ENCODE results near the gene NOL11.

Gene NOL11

DNA sequence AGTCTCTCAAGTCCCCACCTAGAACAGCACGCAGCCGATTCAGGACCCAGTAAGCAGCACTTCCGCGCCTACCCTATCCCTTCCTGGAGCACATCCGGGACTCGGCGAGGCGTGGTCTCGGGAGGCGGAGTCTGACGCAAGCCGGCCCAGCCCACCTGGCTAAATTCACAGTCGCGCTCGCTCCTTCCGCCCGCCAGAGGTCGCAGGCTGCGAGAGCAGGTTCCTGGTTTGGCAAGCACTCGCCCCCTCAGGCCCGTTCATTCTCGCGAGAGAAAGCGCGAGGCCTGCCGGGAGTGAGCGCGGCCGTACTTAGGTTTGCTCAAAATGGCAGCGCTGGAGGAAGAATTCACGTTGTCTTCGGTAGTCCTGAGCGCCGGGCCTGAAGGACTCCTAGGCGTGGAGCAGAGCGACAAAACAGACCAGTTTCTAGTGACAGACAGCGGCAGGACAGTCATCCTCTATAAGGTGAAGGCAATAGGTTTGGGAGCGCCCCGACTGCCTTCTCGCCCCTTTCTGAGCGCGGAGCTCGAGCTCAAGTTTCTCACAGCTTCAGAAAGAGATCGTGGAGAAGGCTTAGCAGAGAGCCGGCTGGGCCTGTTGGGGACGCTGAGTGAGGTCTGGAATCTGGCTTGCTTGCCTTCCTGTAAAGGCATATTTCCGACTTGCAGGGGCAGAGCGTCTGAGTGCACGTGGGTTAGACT is at the start of gene NOL11:
Gene NOL11 (plus strand): TSS at position 313 of the 701 bp plus-strand sequence. CDS start 12 bp downstream, at position 325.
- TF ChIP-seq, protein P1, sequence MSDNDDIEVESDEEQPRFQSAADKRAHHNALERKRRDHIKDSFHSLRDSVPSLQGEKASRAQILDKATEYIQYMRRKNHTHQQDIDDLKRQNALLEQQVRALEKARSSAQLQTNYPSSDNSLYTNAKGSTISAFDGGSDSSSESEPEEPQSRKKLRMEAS (IDR thresholded peaks at IDR 0.05), result peak; percentile 81
- TF ChIP-seq RAD21 (IDR thresholded peaks at IDR 0.05; ENCODE audit: low read depth) (peak; percentile 46; the same call in 1 of the 2 replicates), NFIC (IDR thresholded peaks at IDR 0.05) (peak; percentile 67; the same call in 1 of the 2 replicates), CREB1 (IDR thresholded peaks at IDR 0.05; ENCODE audit: low read depth) (0 out of 2 replicates have a peak, but pooled peaks have one; percentile 30), TAF1 (IDR thresholded peaks at IDR 0.05; ENCODE audit: low read depth) (peak; percentile 98), EP300 (IDR thresholded peaks at IDR 0.05; ENCODE audit: borderline replicate concordance) (no peak; the same call in 1 of the 2 replicates), TEAD4 (IDR thresholded peaks at IDR 0.05) (peak; percentile 49; the same call in 1 of the 2 replicates), CEBPB (IDR thresholded peaks at IDR 0.05) (peak; percentile 40; the same call in 1 of the 2 replicates), YY1 (IDR thresholded peaks at IDR 0.05; ENCODE audit: low read depth) (peak; percentile 96), EGR1 (IDR thresholded peaks at IDR 0.05) (peak; percentile 88), ZBTB7A (IDR thresholded peaks at IDR 0.05; ENCODE audit: low read depth) (no peak), FOXM1 (IDR thresholded peaks at IDR 0.05; ENCODE audit: borderline replicate concordance, low read depth) (no peak), TCF12 (IDR thresholded peaks at IDR 0.05; ENCODE audit: low read depth) (peak; percentile 73; the same call in 1 of the 2 replicates)
- TF ChIP-seq, protein P2, sequence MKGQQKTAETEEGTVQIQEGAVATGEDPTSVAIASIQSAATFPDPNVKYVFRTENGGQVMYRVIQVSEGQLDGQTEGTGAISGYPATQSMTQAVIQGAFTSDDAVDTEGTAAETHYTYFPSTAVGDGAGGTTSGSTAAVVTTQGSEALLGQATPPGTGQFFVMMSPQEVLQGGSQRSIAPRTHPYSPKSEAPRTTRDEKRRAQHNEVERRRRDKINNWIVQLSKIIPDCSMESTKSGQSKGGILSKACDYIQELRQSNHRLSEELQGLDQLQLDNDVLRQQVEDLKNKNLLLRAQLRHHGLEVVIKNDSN (IDR thresholded peaks at IDR 0.05), result peak; percentile 48
- TF ChIP-seq, protein P3, sequence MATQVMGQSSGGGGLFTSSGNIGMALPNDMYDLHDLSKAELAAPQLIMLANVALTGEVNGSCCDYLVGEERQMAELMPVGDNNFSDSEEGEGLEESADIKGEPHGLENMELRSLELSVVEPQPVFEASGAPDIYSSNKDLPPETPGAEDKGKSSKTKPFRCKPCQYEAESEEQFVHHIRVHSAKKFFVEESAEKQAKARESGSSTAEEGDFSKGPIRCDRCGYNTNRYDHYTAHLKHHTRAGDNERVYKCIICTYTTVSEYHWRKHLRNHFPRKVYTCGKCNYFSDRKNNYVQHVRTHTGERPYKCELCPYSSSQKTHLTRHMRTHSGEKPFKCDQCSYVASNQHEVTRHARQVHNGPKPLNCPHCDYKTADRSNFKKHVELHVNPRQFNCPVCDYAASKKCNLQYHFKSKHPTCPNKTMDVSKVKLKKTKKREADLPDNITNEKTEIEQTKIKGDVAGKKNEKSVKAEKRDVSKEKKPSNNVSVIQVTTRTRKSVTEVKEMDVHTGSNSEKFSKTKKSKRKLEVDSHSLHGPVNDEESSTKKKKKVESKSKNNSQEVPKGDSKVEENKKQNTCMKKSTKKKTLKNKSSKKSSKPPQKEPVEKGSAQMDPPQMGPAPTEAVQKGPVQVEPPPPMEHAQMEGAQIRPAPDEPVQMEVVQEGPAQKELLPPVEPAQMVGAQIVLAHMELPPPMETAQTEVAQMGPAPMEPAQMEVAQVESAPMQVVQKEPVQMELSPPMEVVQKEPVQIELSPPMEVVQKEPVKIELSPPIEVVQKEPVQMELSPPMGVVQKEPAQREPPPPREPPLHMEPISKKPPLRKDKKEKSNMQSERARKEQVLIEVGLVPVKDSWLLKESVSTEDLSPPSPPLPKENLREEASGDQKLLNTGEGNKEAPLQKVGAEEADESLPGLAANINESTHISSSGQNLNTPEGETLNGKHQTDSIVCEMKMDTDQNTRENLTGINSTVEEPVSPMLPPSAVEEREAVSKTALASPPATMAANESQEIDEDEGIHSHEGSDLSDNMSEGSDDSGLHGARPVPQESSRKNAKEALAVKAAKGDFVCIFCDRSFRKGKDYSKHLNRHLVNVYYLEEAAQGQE (IDR thresholded peaks at IDR 0.05; ENCODE audit: low read depth), result no peak

DNA sequence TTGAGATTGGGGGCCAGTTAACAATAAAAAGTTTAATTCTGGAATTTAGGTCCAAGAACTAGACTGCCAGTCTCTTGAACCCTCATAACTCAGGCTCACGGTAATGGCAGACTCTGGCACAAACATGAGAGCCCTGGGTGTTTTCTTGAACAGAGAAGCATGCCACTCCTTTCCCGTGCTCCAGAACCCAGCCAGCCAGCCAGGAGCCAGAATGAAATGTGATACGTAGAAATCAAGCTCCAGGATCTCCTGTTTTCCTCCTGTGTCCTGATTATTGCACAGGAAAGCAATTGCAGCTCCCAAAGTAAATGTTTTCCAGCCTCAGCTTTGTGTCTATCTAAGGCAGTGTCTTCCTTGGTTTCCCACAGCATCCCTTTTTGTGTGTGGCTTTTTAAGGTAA is 46.2 kb upstream of the NOL11 start:
- TF ChIP-seq EP300 (IDR thresholded peaks at IDR 0.05; ENCODE audit: borderline replicate concordance) (no peak), NFIC (IDR thresholded peaks at IDR 0.05) (no peak), FOXM1 (IDR thresholded peaks at IDR 0.05; ENCODE audit: borderline replicate concordance, low read depth) (no peak), TCF12 (IDR thresholded peaks at IDR 0.05; ENCODE audit: low read depth) (no peak), TAF1 (IDR thresholded peaks at IDR 0.05; ENCODE audit: low read depth) (no peak)
- TF ChIP-seq, protein P1 (IDR thresholded peaks at IDR 0.05), result no peak
- TF ChIP-seq, protein P2 (IDR thresholded peaks at IDR 0.05), result no peak

DNA sequence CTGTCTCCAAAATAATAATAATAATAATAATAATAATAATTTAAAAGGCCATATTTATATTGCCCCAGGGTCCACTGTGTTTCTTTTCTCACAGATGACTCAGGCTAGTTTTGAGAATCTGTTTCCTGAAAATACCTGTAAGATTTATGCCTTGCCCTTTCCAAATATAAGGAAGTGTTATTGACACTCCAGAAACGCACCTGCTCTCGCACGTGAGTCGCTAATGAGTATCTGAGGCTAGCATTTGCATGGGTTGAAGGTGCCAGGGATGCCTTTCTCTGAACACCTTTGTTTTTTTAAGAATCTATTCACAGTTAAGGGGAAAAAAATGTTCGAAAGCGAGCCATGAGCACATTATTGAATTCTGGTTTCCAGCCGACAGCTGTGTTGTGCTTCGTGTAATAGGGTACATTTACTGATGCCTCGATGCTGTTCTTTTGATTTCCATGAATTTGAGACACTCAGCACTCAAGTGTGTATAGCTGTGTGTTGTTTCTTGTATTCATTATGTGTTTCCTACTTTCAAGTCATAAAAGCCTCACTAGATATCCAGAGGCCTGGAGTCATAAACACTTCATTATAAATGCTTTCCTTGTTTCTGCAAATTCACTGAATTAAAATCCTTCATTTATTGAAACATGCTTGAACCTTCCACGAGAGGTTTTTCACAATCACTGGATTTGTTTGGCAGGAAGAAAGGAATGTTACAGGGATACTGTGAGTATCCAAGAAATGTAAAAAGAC is 45.0 kb upstream of the NOL11 start:
- TF ChIP-seq, protein P1 (IDR thresholded peaks at IDR 0.05), result no peak
- no peak for TF ChIP-seq EP300 (IDR thresholded peaks at IDR 0.05; ENCODE audit: borderline replicate concordance)
- TF ChIP-seq, protein P3 (IDR thresholded peaks at IDR 0.05; ENCODE audit: low read depth), result no peak
- no peak for TF ChIP-seq EGR1 (IDR thresholded peaks at IDR 0.05)
- no peak for TF ChIP-seq ZBTB7A (IDR thresholded peaks at IDR 0.05; ENCODE audit: low read depth)
- no peak for TF ChIP-seq CREB1 (IDR thresholded peaks at IDR 0.05; ENCODE audit: low read depth)

DNA sequence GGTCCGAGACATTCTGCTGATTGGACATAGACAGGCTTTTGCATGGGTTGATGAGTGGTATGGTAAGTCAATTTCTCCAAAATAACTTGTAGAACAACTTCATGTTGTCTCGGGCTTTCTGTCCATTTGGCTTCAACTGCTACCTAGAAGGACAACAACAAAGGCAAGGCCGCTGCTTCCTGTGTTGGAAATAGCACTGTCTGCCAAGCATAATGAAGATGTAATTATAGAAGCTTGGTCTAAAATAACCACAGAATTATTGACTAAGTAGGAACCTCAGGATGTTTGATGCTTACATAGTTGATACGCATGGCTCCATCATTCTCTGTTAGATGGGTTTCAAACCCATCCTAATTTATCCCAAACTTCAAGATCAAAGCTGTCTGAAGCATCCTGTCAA is 42.3 kb upstream of the NOL11 start:
- TF ChIP-seq TAF1 (IDR thresholded peaks at IDR 0.05; ENCODE audit: low read depth), result no peak
- TF ChIP-seq TCF12 (IDR thresholded peaks at IDR 0.05; ENCODE audit: low read depth), result no peak

DNA sequence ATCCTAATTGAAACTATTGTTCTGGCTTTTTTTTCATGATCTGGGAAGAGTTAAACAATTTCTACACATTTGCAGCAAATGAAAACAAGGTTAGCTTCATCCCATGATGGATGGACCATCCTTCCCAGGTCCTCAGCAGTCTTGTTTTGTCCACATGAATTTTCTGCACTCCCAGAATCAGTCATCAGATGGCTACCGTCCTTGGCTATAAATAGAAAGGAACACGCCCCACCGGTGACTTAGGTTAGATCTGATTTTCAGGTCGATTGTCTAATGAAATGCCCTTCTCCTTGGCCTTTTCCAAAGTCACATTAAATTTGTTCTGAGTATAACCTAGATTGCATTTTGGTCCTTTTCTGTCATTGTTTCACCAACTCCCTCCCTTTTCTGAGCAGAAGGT is 41.4 kb upstream of the NOL11 start:
- no peak for TF ChIP-seq TCF12 (IDR thresholded peaks at IDR 0.05; ENCODE audit: low read depth)

DNA sequence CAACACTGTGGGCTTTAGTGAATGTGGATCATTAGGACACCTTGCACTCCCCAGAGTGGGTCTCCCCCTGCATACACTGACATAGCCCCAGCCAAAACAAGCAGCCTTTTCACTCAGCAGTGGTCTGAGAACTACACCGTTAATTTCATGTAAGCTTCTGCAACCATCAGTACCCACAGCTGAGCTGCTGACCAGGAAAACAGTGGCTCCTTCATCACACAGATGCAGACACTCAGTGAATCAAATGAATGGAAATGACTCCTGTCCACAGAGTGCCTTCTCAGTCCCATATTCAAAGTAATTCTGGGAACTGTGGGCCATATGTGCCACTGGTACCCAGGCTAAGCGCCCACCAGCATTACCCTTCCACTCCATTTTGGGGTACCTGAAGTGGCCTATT is 39.3 kb upstream of the NOL11 start:
- no peak for TF ChIP-seq EP300 (IDR thresholded peaks at IDR 0.05; ENCODE audit: borderline replicate concordance)
- TF ChIP-seq TEAD4 (IDR thresholded peaks at IDR 0.05), result no peak
- no peak for TF ChIP-seq YY1 (IDR thresholded peaks at IDR 0.05; ENCODE audit: low read depth)
- TF ChIP-seq, protein P3 (IDR thresholded peaks at IDR 0.05; ENCODE audit: low read depth), result no peak
- TF ChIP-seq CREB1 (IDR thresholded peaks at IDR 0.05; ENCODE audit: low read depth), result no peak
- TF ChIP-seq NFIC (IDR thresholded peaks at IDR 0.05), result no peak
- TF ChIP-seq EGR1 (IDR thresholded peaks at IDR 0.05), result no peak
- TF ChIP-seq TAF1 (IDR thresholded peaks at IDR 0.05; ENCODE audit: low read depth), result no peak
- TF ChIP-seq, protein P2 (IDR thresholded peaks at IDR 0.05), result no peak
- TF ChIP-seq RAD21 (IDR thresholded peaks at IDR 0.05; ENCODE audit: low read depth), result no peak
- no peak for TF ChIP-seq ZBTB7A (IDR thresholded peaks at IDR 0.05; ENCODE audit: low read depth)
